C1 segment of cervical spinal cord (tissue), 14 donors: ENCODE results near the gene SLC48A1.

Experiments used
- DNase-seq, 14 donors: peaks; one replicate each; lab custom pipeline; 2025; lab: John Stamatoyannopoulos, UW

Gene SLC48A1

GRCh38 chr12:47776471-47777143 lies 3.6 kb downstream of the SLC48A1 start:
- DNase-seq = peak in 1 of 14 donors; percentile 22

GRCh38 chr12:47777151-47777550 lies 4.1 kb downstream of the SLC48A1 start:
- DNase-seq = no peak

GRCh38 chr12:47777741-47778558 lies 4.9 kb downstream of the SLC48A1 start:
- peak in 13 of 14 donors; percentile 47 to 96 (median 86) for DNase-seq

- peak in 2 of 14 donors; percentile 62 to 69 for DNase-seq
Observed at GRCh38 chr12:47778881-47779280, 5.8 kb downstream of the SLC48A1 start.

- DNase-seq = peak in 13 of 14 donors; percentile 44 to 90 (median 84)
Observed at GRCh38 chr12:47779301-47779942, 6.4 kb downstream of the SLC48A1 start.

- no peak for DNase-seq
Observed at GRCh38 chr12:47779943-47780504, 7.0 kb downstream of the SLC48A1 start.

- peak in 2 of 14 donors; percentile 44 to 53 for DNase-seq
Observed at GRCh38 chr12:47781479-47782371, 8.7 kb downstream of the SLC48A1 start.

GRCh38 chr12:47782372-47782770 lies 9.3 kb downstream of the SLC48A1 start:
- DNase-seq = peak in 1 of 14 donors; percentile 44

GRCh38 chr12:47783024-47783755 lies 10.2 kb downstream of the SLC48A1 start:
- no peak for DNase-seq

- DNase-seq = no peak
Observed at GRCh38 chr12:47783821-47784819, 11.1 kb downstream of the SLC48A1 start.

- DNase-seq = peak in 1 of 14 donors; percentile 25
Observed at GRCh38 chr12:47785036-47785886, 12.2 kb downstream of the SLC48A1 start.

- no peak for DNase-seq
Observed at GRCh38 chr12:47785887-47786661, 13.0 kb downstream of the SLC48A1 start.

- DNase-seq = no peak
Observed at GRCh38 chr12:47786662-47787280, 13.7 kb downstream of the SLC48A1 start.

GRCh38 chr12:47787596-47788319 lies 14.7 kb downstream of the SLC48A1 start:
- DNase-seq = no peak

- DNase-seq = no peak
Observed at GRCh38 chr12:47789141-47789540, 16.1 kb downstream of the SLC48A1 start.
